Astrocyte (in vitro differentiated cells and primary cell): ENCODE measurements around the gene SARDH. TPM values are rescaled to one million over a fixed set of nuclear protein-coding genes. Genes with fewer than 3 reads are reported as not detected.
A peak's percentile ranks its signal among the peaks of the same experiment; 100 is the strongest.
"Not testable (repeated sequence)": the region's sequence is repeated elsewhere in the genome, so short reads cannot be mapped to it uniquely, and the experiment has no call there.

Experiments
- DNase-seq: peaks from one replicate; pipeline ENCODE4 v3.0.0-alpha.2; 2010; ENCODE audit warnings: low read depth
- FAIRE-seq: peaks from 2 replicates; lab custom pipeline; 2011; peaks lifted over from hg19 to GRCh38; lab: Jason Lieb, UNC
- H2AFZ ChIP-seq: 2 replicates; pipeline ENCODE4 v1.6.0; 2012; ENCODE audit warnings: low read depth, low read length, inconsistent platforms
- H3K27ac ChIP-seq: 2 replicates; pipeline ENCODE4 v1.5.1; 2011; ENCODE audit warnings: low read depth, low read length, inconsistent platforms
- H3K27me3 ChIP-seq: 2 replicates; pipeline ENCODE4 v1.6.0; 2011; ENCODE audit warnings: low read length, inconsistent platforms; ENCODE audit not compliant: insufficient read depth
- H3K36me3 ChIP-seq: 2 replicates; pipeline ENCODE4 v1.5.1; 2011; ENCODE audit warnings: low read length, inconsistent platforms; ENCODE audit not compliant: insufficient read depth
- H3K4me1 ChIP-seq: 2 replicates; pipeline ENCODE4 v1.5.1; 2011; ENCODE audit warnings: low read length, inconsistent platforms; ENCODE audit not compliant: insufficient read depth
- H3K4me2 ChIP-seq: 2 replicates; pipeline ENCODE4 v1.6.0; 2012; ENCODE audit warnings: low read length, inconsistent platforms
- H3K4me3 ChIP-seq: 2 replicates; pipeline ENCODE4 v1.5.1; 2011; ENCODE audit warnings: low read depth, mild to moderate bottlenecking, low read length, inconsistent platforms; ENCODE audit not compliant: insufficient read depth
- H3K79me2 ChIP-seq: 2 replicates; pipeline ENCODE4 v1.6.0; 2012; ENCODE audit warnings: mild to moderate bottlenecking, low read length, inconsistent platforms; ENCODE audit not compliant: insufficient read depth
- H3K9ac ChIP-seq: 2 replicates; pipeline ENCODE4 v1.6.0; 2012; ENCODE audit warnings: mild to moderate bottlenecking, low read length, inconsistent platforms
- H3K9me3 ChIP-seq: 2 replicates; pipeline ENCODE4 v1.5.1; 2012; ENCODE audit warnings: low read depth, mild to moderate bottlenecking, low read length, inconsistent platforms; ENCODE audit not compliant: insufficient read depth
- H4K20me1 ChIP-seq: 2 replicates; pipeline ENCODE4 v1.6.0; 2012; ENCODE audit warnings: low read length, inconsistent platforms; ENCODE audit not compliant: insufficient read depth
- H3K27ac Mint-ChIP-seq: one replicate; pipeline ENCODE4 v1.8.0; 2021; ENCODE audit warnings: mild to moderate bottlenecking, mixed read lengths; ENCODE audit not compliant: unreplicated experiment
- H3K27me3 Mint-ChIP-seq: one replicate; pipeline ENCODE4 v1.8.0; 2021; ENCODE audit warnings: low read depth, mixed read lengths; ENCODE audit not compliant: unreplicated experiment
- H3K36me3 Mint-ChIP-seq: one replicate; pipeline ENCODE4 v1.8.0; 2021; ENCODE audit warnings: low read depth, mixed read lengths; ENCODE audit not compliant: unreplicated experiment
- H3K4me1 Mint-ChIP-seq: one replicate; pipeline ENCODE4 v1.8.0; 2021; ENCODE audit warnings: low read depth, mixed read lengths; ENCODE audit not compliant: unreplicated experiment
- H3K4me3 Mint-ChIP-seq: one replicate; pipeline ENCODE4 v1.8.0; 2021; ENCODE audit warnings: mild to moderate bottlenecking, moderate library complexity, mixed read lengths; ENCODE audit not compliant: unreplicated experiment
- H3K9me3 Mint-ChIP-seq: one replicate; pipeline ENCODE4 v1.8.0; 2021; ENCODE audit warnings: mild to moderate bottlenecking, mixed read lengths; ENCODE audit not compliant: unreplicated experiment
- EZH2 ChIP-seq: IDR thresholded peaks from 2 replicates; pipeline ENCODE4 v1.6.1; 2012; ENCODE audit warnings: mild to moderate bottlenecking, low read length, inconsistent platforms; ENCODE audit not compliant: insufficient read depth
- total RNA-seq: library from RNA; stranded (reverse); gene quantifications from 2 replicates; pipeline ENCODE4 v1.2.1, GENCODE V29; 2021
- TF ChIP-seq, protein P1 (sequence below): IDR thresholded peaks from 2 replicates; pipeline ENCODE4 v1.5.1; 2011; ENCODE audit warnings: low read depth, mild to moderate bottlenecking, inconsistent platforms, low read length, moderate library complexity; ENCODE audit not compliant: insufficient read depth

The SARDH gene
- total RNA-seq, 1 donor from 2014 or later, result 2.8 TPM

- H3K36me3 Mint-ChIP-seq, result no peaks in the 10 kb centered on the region
- no peak for DNase-seq
- H3K27ac ChIP-seq, result no peak overlapping the region
- peaks cover 35% of the 10 kb centered on the region for H3K27me3 Mint-ChIP-seq
- no peaks in the 10 kb centered on the region for H4K20me1 ChIP-seq
- H3K36me3 ChIP-seq, result no peaks in the 10 kb centered on the region
- H2AFZ ChIP-seq, result no peak overlapping the region
- TF ChIP-seq, protein P1, sequence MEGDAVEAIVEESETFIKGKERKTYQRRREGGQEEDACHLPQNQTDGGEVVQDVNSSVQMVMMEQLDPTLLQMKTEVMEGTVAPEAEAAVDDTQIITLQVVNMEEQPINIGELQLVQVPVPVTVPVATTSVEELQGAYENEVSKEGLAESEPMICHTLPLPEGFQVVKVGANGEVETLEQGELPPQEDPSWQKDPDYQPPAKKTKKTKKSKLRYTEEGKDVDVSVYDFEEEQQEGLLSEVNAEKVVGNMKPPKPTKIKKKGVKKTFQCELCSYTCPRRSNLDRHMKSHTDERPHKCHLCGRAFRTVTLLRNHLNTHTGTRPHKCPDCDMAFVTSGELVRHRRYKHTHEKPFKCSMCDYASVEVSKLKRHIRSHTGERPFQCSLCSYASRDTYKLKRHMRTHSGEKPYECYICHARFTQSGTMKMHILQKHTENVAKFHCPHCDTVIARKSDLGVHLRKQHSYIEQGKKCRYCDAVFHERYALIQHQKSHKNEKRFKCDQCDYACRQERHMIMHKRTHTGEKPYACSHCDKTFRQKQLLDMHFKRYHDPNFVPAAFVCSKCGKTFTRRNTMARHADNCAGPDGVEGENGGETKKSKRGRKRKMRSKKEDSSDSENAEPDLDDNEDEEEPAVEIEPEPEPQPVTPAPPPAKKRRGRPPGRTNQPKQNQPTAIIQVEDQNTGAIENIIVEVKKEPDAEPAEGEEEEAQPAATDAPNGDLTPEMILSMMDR, result no peak
- TF ChIP-seq EZH2, result no peak
- H3K79me2 ChIP-seq, result no peaks in the 10 kb centered on the region
- no peaks in the 10 kb centered on the region for H3K4me1 ChIP-seq
- H3K9me3 ChIP-seq, result no peaks in the 10 kb centered on the region
- peak overlapping the region; percentile 66 for H3K27ac Mint-ChIP-seq
- H3K27me3 ChIP-seq, result peaks cover 3% of the 10 kb centered on the region
- peaks cover 2% of the 10 kb centered on the region for H3K9me3 Mint-ChIP-seq
- no peak overlapping the region for H3K4me3 Mint-ChIP-seq
- no peak for FAIRE-seq
- H3K4me2 ChIP-seq, result no peak overlapping the region
- peaks cover 2% of the 10 kb centered on the region for H3K4me1 Mint-ChIP-seq
- H3K9ac ChIP-seq, result no peak overlapping the region
- no peak overlapping the region for H3K4me3 ChIP-seq
These were observed 60.8 kb downstream of the SARDH start for GRCh38 chr9:133677126-133678010.

DNA sequence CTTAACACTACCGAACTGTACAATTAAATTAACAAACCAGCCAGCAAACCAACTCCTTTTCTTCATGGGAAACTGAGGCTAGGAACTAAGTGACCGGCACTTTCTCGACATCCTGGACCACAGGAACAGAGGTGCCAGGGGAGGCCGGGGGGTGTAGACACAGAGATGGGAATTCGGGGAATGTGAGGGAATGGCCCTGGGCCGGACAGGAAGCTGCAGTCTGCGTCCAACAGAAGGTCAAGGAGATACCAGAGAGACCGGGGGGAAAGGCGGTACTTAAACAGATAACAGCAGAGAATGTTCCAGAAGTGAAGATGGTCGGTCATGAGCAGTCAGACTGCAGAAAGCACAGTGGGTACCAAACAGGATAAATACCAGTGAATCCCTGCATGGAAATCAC lies 61.7 kb downstream of the SARDH start:
- no peak overlapping the region for H3K4me3 Mint-ChIP-seq
- FAIRE-seq (no peak), DNase-seq (no peak)
- H3K36me3 Mint-ChIP-seq, result no peaks in the 10 kb centered on the region
- Histone ChIP-seq H3K36me3 (no peaks in the 10 kb centered on the region), H3K4me2 (no peak overlapping the region), H3K4me1 (no peaks in the 10 kb centered on the region), H3K27ac (no peak overlapping the region), H3K27me3 (peaks cover 3% of the 10 kb centered on the region), H3K4me3 (no peak overlapping the region), H2AFZ (no peak overlapping the region), H3K9ac (no peak overlapping the region), H3K9me3 (no peaks in the 10 kb centered on the region), H4K20me1 (no peaks in the 10 kb centered on the region), H3K79me2 (no peaks in the 10 kb centered on the region)
- peaks cover 2% of the 10 kb centered on the region for H3K4me1 Mint-ChIP-seq
- H3K27me3 Mint-ChIP-seq, result peaks cover 35% of the 10 kb centered on the region
- H3K27ac Mint-ChIP-seq, result no peak overlapping the region
- peaks cover 6% of the 10 kb centered on the region for H3K9me3 Mint-ChIP-seq
- TF ChIP-seq EZH2, result no peak
- TF ChIP-seq, protein P1, result no peak

- H3K27me3 ChIP-seq, H3K4me3 Mint-ChIP-seq, H3K36me3 Mint-ChIP-seq, H3K9me3 ChIP-seq, DNase-seq, H3K4me1 ChIP-seq, H3K9me3 Mint-ChIP-seq, H3K27ac Mint-ChIP-seq, H3K36me3 ChIP-seq, FAIRE-seq, H4K20me1 ChIP-seq, H3K4me1 Mint-ChIP-seq, H3K9ac ChIP-seq, H3K79me2 ChIP-seq, H2AFZ ChIP-seq, H3K4me2 ChIP-seq, H3K27ac ChIP-seq, H3K4me3 ChIP-seq: not testable (repeated sequence)
- peaks cover 35% of the 10 kb centered on the region for H3K27me3 Mint-ChIP-seq
These were observed 62.4 kb downstream of the SARDH start for GRCh38 chr9:133675796-133676195.
